Measurements from ENCODE around the gene GSTM4. TPM values are rescaled to one million over a fixed set of nuclear protein-coding genes. Genes with fewer than 3 reads are reported as not detected.
"Not testable (repeated sequence)": the region's sequence is repeated elsewhere in the genome, so short reads cannot be mapped to it uniquely, and the experiment has no call there.

GSTM4 gene
- total and polyA plus RNA-seq, 2 experiments from 2014 or later: 53.5 to 134 TPM

DNA sequence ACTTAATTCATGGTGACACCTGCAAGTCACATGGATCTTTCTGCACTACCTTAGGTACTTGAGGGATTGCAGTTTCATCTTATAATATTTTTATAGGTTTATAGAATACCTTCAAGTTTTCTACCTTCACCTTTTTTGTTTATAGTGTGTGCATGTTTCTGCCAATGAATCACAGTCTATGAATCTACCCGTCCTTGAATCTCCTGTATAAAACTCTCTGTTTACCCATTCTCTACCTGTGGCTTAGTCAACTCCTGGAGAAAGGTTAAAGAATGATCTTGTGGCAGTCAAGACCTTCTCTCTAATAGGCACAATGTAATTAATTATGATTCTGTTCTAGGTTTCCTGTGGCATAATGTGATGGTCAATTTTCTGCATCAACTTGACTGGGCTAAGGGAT lies 8.8 kb downstream of the GSTM4 start:
- Histone ChIP-seq H3K27me3 (no peaks in the 10 kb centered on the region), H3K4me1 (ENCODE audit: low read depth) (no peaks in the 10 kb centered on the region), H3K4me3 (no peak overlapping the region), H3K9me3 (ENCODE audit: low read depth) (no peaks in the 10 kb centered on the region), H3K36me3 (peaks cover 5% of the 10 kb centered on the region), H3K27ac (no peak overlapping the region)
- no peak for DNase-seq (ENCODE audit: low read depth in 1 of 2, low spot score in 1 of 2)
- TF ChIP-seq, protein P1, sequence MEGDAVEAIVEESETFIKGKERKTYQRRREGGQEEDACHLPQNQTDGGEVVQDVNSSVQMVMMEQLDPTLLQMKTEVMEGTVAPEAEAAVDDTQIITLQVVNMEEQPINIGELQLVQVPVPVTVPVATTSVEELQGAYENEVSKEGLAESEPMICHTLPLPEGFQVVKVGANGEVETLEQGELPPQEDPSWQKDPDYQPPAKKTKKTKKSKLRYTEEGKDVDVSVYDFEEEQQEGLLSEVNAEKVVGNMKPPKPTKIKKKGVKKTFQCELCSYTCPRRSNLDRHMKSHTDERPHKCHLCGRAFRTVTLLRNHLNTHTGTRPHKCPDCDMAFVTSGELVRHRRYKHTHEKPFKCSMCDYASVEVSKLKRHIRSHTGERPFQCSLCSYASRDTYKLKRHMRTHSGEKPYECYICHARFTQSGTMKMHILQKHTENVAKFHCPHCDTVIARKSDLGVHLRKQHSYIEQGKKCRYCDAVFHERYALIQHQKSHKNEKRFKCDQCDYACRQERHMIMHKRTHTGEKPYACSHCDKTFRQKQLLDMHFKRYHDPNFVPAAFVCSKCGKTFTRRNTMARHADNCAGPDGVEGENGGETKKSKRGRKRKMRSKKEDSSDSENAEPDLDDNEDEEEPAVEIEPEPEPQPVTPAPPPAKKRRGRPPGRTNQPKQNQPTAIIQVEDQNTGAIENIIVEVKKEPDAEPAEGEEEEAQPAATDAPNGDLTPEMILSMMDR (IDR thresholded peaks at IDR 0.05; ENCODE audit: low read depth, low read length): no peak

DNA sequence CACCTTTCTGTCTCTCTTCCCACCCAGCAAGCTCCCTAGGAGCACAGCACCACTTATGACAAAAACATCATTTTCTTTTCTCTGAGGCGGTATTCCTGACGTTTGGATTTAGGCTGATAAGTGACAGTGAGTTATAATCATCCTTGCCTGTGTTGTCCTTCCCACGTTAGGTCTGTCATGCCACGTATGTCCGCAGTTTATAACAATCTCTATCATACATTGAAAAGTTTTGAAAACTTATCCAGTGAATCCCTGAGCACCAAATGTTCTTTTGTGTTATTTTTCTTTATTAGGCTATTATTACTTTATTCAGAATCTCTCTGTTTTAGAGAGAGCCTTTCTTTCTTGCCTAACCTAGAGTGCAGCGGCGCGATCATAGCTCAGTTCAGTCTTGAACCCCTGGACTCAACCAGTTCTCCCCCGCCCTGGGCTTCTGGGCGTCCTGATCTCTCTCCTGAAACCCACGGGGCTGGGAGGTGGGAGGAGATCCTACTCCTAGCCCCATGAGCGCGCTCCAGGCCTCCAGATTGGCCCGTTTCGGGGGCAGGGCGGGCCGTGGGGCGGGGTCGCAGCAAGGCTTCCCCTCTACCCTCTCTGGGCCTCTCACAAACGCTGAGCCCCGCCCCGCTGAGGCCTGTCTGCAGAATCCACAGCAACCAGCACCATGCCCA lies 11.7 kb downstream of the GSTM4 start, which contains the start of gene GSTM2:
TSS of gene GSTM2 (plus strand) at position 606 of the 671 bp plus-strand sequence. CDS start at position 665, 59 bp downstream.
- Histone ChIP-seq H3K9me3 (ENCODE audit: low read depth) (no peaks in the 10 kb centered on the region), H3K4me3 (peak within 1 kb of the TSS; percentile 49), H3K36me3 (no peaks in the 10 kb centered on the region), H3K27ac (no peak within 1 kb of the TSS), H3K27me3 (no peaks in the 10 kb centered on the region), H3K4me1 (ENCODE audit: low read depth) (no peaks in the 10 kb centered on the region)
- peak; percentile 93 to 95 for DNase-seq (ENCODE audit: low read depth in 1 of 2, low spot score in 1 of 2)
- TF ChIP-seq, protein P1 (IDR thresholded peaks at IDR 0.05; ENCODE audit: low read depth, low read length): no peak

DNA sequence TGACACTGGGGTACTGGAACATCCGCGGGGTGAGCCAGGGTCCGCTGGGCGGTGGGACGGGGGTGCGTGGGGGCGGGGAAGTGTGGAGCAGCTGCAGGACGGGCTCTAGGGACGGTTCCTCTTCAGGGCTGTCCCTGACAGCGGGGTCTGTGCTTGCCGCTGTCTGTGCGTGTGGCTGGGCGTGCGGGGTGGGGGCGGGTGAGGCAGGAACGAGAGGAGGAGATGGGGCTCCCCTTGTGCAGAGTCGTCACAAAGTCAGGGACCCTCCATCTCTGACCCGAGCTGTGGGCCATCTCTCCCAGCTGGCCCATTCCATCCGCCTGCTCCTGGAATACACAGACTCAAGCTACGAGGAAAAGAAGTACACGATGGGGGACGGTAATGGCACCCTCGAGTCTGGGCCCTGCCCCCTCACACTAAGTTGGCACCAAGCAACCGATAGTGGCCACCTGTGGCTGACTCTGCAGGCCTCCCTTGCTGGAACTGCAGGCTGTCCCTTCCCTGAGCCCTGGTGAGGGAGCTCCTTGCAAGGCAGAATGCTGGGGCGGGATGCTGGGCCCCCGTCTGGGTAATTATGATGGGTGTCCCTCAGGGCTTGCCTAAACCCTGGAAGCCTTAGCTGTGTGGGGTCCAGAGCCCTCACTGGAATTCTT lies 12.3 kb downstream of the GSTM4 start:
- DNase-seq (ENCODE audit: low read depth in 1 of 2, low spot score in 1 of 2): no peak
- H3K9me3 ChIP-seq (ENCODE audit: low read depth): no peaks in the 10 kb centered on the region
- TF ChIP-seq, protein P1 (IDR thresholded peaks at IDR 0.05; ENCODE audit: low read depth, low read length): no peak
- H3K4me1 ChIP-seq (ENCODE audit: low read depth): no peaks in the 10 kb centered on the region
- H3K36me3 ChIP-seq: no peaks in the 10 kb centered on the region
- no peak overlapping the region for H3K27ac ChIP-seq
- peak overlapping the region; percentile 49 for H3K4me3 ChIP-seq
- H3K27me3 ChIP-seq: no peaks in the 10 kb centered on the region

DNA sequence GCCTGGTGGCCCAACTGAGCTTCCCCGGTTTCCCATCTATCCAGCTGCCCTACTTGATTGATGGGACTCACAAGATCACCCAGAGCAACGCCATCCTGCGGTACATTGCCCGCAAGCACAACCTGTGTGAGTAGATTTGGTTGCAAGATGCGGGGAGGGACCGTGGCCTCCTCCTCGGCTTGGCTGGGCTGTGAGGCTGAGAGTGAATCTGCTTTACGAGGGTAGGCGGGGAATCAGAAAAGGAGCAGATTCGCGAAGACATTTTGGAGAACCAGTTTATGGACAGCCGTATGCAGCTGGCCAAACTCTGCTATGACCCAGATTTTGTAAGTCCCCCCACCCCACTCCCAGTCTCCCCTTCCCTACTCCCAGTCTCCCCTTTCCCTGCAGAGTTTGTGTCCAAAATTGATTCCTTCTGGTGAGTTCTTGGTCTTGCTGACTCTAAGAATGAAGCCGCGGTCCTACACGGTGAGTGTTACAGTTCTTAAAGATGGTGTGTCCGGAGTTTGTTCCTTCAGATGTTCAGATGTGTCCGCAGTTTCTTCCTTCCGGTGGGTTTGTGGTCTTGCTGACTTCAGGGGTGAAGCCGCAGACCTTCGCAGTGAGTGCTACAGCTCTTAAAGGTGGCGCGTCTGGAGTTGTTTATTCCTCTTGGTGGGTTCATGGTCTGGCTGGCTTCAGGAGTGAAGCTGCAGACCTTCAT lies 13.5 kb downstream of the GSTM4 start:
- Histone ChIP-seq H3K4me3 (no peak overlapping the region), H3K27me3 (no peaks in the 10 kb centered on the region), H3K27ac (no peak overlapping the region), H3K36me3 (no peaks in the 10 kb centered on the region), H3K9me3 (ENCODE audit: low read depth) (no peaks in the 10 kb centered on the region), H3K4me1 (ENCODE audit: low read depth) (no peaks in the 10 kb centered on the region)
- DNase-seq (ENCODE audit: low read depth in 1 of 2, low spot score in 1 of 2): no peak
- TF ChIP-seq, protein P1 (IDR thresholded peaks at IDR 0.05; ENCODE audit: low read depth, low read length): no peak

DNA sequence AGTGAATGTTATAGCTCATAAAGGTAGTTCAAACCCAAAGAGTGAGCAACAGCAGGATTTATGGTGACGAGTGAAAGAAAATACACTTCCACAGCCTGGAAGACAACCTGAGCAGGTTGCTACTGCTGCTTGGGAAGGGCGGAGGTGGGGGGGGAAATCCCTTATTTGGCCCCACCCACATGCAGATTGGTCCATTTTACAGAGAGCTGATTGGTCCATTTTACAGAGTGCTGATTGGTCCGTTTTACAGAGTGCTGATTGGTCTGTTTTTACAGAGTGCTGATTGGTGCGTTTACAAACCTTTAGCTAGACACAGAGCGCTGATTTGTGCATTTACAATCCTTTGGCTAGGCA lies 14.0 kb downstream of the GSTM4 start:
- not testable (repeated sequence) for DNase-seq (ENCODE audit: low read depth in 1 of 2, low spot score in 1 of 2); H3K9me3 ChIP-seq (ENCODE audit: low read depth); H3K4me3 ChIP-seq

DNA sequence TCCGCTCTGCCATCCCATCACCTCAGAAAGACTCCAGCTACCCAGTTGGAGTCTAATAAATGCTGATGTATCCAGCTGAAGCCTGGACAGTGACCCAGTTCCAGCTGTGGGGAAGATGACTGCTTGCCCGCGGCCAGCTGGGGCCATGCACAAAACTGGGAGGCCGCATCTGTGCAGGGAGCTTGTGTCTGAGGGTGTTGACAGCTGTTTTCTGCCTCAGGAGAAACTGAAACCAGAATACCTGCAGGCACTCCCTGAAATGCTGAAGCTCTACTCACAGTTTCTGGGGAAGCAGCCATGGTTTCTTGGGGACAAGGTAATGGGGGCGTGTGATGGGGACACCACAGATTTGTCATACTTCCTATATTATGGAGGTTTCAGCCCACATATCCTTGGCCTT lies 15.2 kb downstream of the GSTM4 start:
- no peak overlapping the region for H3K4me3 ChIP-seq
- no peaks in the 10 kb centered on the region for H3K36me3 ChIP-seq
- no peaks in the 10 kb centered on the region for H3K27me3 ChIP-seq
- no peaks in the 10 kb centered on the region for H3K4me1 ChIP-seq (ENCODE audit: low read depth)
- DNase-seq (ENCODE audit: low read depth in 1 of 2, low spot score in 1 of 2): no peak
- no peak overlapping the region for H3K27ac ChIP-seq
- TF ChIP-seq, protein P1 (IDR thresholded peaks at IDR 0.05; ENCODE audit: low read depth, low read length): no peak
- no peaks in the 10 kb centered on the region for H3K9me3 ChIP-seq (ENCODE audit: low read depth)

More for the DNA sequence above, 14.0 kb downstream of the GSTM4 start:
- not testable (repeated sequence) for H3K27me3 ChIP-seq; H3K36me3 ChIP-seq; H3K4me1 ChIP-seq (ENCODE audit: low read depth); H3K27ac ChIP-seq

DNA sequence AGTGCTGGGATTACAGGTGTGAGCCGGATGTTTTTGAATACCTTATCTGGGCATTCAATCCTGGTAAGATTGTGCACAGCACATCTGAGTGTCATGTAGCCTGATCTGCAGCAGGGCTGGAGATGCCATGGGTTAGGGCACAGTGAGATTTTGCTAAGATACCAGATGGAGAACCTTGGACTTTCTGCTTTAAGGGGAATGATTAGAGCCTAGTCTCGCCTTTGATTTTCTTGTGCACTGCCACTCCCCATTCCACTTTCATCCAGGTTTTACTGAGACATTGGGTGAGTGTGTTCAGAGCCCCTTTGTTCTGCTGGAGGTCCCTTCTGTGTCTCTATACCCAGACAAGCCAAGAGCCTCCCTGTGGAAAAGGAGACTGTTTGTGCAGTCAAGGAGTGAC lies 18.0 kb downstream of the GSTM4 start:
- H3K4me1 ChIP-seq (ENCODE audit: low read depth); H3K4me3 ChIP-seq; DNase-seq (ENCODE audit: low read depth in 1 of 2, low spot score in 1 of 2); H3K27me3 ChIP-seq; H3K36me3 ChIP-seq; H3K27ac ChIP-seq; H3K9me3 ChIP-seq (ENCODE audit: low read depth): not testable (repeated sequence)

DNA sequence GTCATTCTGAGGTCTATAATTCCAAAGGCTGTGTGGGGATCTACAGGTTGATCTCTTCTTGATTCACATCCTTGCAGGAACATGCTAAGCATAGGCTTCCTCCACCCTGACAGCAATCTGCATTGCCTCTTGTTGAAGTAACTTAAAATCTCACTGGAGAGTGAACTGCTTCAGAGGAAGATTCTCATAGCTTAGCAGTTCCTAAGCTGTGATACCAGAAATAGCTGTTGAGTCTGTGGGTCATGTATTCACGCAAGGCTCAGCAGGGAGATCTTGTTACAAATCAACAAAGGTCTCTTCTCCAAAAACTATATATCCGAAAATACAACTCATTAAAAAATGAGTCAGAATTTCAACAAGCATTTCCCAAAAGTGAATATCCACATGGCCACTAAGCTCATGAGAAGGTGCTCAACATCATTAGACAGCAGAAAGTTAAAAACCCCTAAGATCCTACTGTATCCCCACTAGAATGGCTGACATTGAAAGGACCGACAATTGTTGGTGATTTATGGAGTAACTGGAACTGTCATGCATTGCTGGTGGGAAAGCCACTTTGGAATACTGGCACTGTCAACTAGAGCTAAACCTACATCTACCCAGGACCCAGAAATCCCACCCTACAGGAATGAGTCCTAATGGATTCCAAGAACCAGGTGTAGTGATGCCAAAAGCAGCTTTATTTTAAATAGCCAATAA lies 20.9 kb downstream of the GSTM4 start:
- not testable (repeated sequence) for H3K4me3 ChIP-seq; H3K27ac ChIP-seq; H3K4me1 ChIP-seq (ENCODE audit: low read depth); H3K27me3 ChIP-seq; H3K9me3 ChIP-seq (ENCODE audit: low read depth); DNase-seq (ENCODE audit: low read depth in 1 of 2, low spot score in 1 of 2); H3K36me3 ChIP-seq

All from cardiac muscle cell (in vitro differentiated cells and primary cell).